Peyer's patch (tissue), 4 donors: ENCODE data around the gene SLC4A5. TPM values are rescaled to one million over a fixed set of nuclear protein-coding genes. Genes with fewer than 3 reads are reported as not detected.

Experiments used
- DNase-seq, 3 donors: peaks; one replicate each; pipeline ENCODE4 v3.0.0-alpha.2; 2017 to 2019
- H3K27ac ChIP-seq, 4 donors: fragments of 200-600 bp; sonication (generic); one replicate each; pipeline ENCODE4 v1.5.1; 2016 to 2019
- H3K27me3 ChIP-seq, 2 donors: fragments of 200-600 bp; sonication (generic); one replicate each; pipeline ENCODE4 v1.5.1; 2019
- H3K36me3 ChIP-seq, 3 donors: fragments of 200-600 bp; sonication (generic); one replicate each; pipeline ENCODE4 v1.5.1; 2016 to 2019
- H3K4me1 ChIP-seq, 4 donors: fragments of 200-600 bp; sonication (generic); one replicate each; pipeline ENCODE4 v1.5.1; 2016 to 2019
- H3K4me3 ChIP-seq, 4 donors: fragments of 200-600 bp; sonication (generic); 1 replicate in 3 of 4; 2 replicates in 1 of 4; pipeline ENCODE4 v1.5.1; 2016 to 2019; ENCODE audit warnings: mild to moderate bottlenecking in 1 of 4
- H3K9me3 ChIP-seq, 4 donors: fragments of 200-600 bp; sonication (generic); one replicate each; pipeline ENCODE4 v1.5.1; 2016 to 2019; ENCODE audit warnings: mild to moderate bottlenecking in 1 of 4
- CTCF ChIP-seq, 6 experiments: fragments of 450-650 bp in 4 of 6; fragments of 200-600 bp in 2 of 6; sonication (generic) in 1 of 6; IDR thresholded peaks; one replicate each; pipeline ENCODE4 v1.5.1; 2017 to 2019; ENCODE audit warnings: antibody characterized with exemption in 6 of 6, mild to moderate bottlenecking in 3 of 6, moderate library complexity in 1 of 6
- POLR2A ChIP-seq, 2 donors: fragments of 450-650 bp; IDR thresholded peaks; one replicate each; pipeline ENCODE4 v1.5.1; 2017; ENCODE audit warnings: antibody characterized with exemption in 2 of 2, mild to moderate bottlenecking in 2 of 2, moderate library complexity in 2 of 2
- total RNA-seq, 4 donors: library from RNA; depleted of rRNA; stranded (reverse); fragments of >200 nt; gene quantifications; one replicate each; pipeline ENCODE4 v1.1.0, GENCODE V29; 2016

Gene SLC4A5
- total RNA-seq, 4 donors from 2014 or later = 1.8 to 14.9 (median 4.9) TPM

- H3K9me3 ChIP-seq = no peaks in the 10 kb centered on the region
- no peak for TF ChIP-seq CTCF (IDR thresholded peaks at IDR 0.05)
- no peak for TF ChIP-seq POLR2A (IDR thresholded peaks at IDR 0.05)
- no peaks in the 10 kb centered on the region for H3K36me3 ChIP-seq
- no peak overlapping the region for H3K27ac ChIP-seq
- no peaks in the 10 kb centered on the region for H3K27me3 ChIP-seq
- no peak for DNase-seq
- no peaks in the 10 kb centered on the region for H3K4me1 ChIP-seq
- no peak overlapping the region for H3K4me3 ChIP-seq
These were observed 21.5 kb downstream of the SLC4A5 start for GRCh38 chr2:74321737-74322136.

GRCh38 chr2:74317701-74318100 is 25.5 kb downstream of the SLC4A5 start:
- TF ChIP-seq CTCF (IDR thresholded peaks at IDR 0.05) (no peak), POLR2A (IDR thresholded peaks at IDR 0.05) (no peak)
- H3K27ac ChIP-seq = no peak overlapping the region
- H3K4me3 ChIP-seq = no peak overlapping the region
- H3K36me3 ChIP-seq = no peaks in the 10 kb centered on the region
- H3K27me3 ChIP-seq = no peaks in the 10 kb centered on the region
- no peaks in the 10 kb centered on the region for H3K9me3 ChIP-seq
- no peak for DNase-seq
- no peaks in the 10 kb centered on the region for H3K4me1 ChIP-seq

- no peak for DNase-seq
- H3K36me3 ChIP-seq = no peaks in the 10 kb centered on the region
- H3K9me3 ChIP-seq = no peaks in the 10 kb centered on the region
- no peak overlapping the region for H3K27ac ChIP-seq
- H3K4me1 ChIP-seq = no peaks in the 10 kb centered on the region
- TF ChIP-seq POLR2A (IDR thresholded peaks at IDR 0.05) = no peak
- no peak for TF ChIP-seq CTCF (IDR thresholded peaks at IDR 0.05)
- H3K27me3 ChIP-seq = no peaks in the 10 kb centered on the region
- no peak overlapping the region for H3K4me3 ChIP-seq
These were observed 26.5 kb downstream of the SLC4A5 start for GRCh38 chr2:74316627-74317295.

GRCh38 chr2:74314107-74314506 is 29.1 kb downstream of the SLC4A5 start:
- H3K4me3 ChIP-seq = no peak overlapping the region
- H3K27me3 ChIP-seq = no peaks in the 10 kb centered on the region
- no peaks in the 10 kb centered on the region for H3K4me1 ChIP-seq
- DNase-seq = no peak
- TF ChIP-seq CTCF (IDR thresholded peaks at IDR 0.05) (no peak), POLR2A (IDR thresholded peaks at IDR 0.05) (no peak)
- H3K36me3 ChIP-seq = no peaks in the 10 kb centered on the region
- no peaks in the 10 kb centered on the region for H3K9me3 ChIP-seq
- no peak overlapping the region for H3K27ac ChIP-seq

- DNase-seq = no peak
- TF ChIP-seq POLR2A (IDR thresholded peaks at IDR 0.05) (no peak), CTCF (IDR thresholded peaks at IDR 0.05) (no peak)
- Histone ChIP-seq H3K27me3 (no peaks in the 10 kb centered on the region), H3K27ac (no peak overlapping the region), H3K36me3 (no peaks in the 10 kb centered on the region), H3K9me3 (no peaks in the 10 kb centered on the region), H3K4me1 (no peaks in the 10 kb centered on the region), H3K4me3 (no peak overlapping the region)
These were observed 29.7 kb downstream of the SLC4A5 start for GRCh38 chr2:74313497-74313896.

- no peak for TF ChIP-seq CTCF (IDR thresholded peaks at IDR 0.05)
- TF ChIP-seq POLR2A (IDR thresholded peaks at IDR 0.05) = no peak
- Histone ChIP-seq H3K27me3 (no peaks in the 10 kb centered on the region), H3K9me3 (no peaks in the 10 kb centered on the region), H3K4me3 (no peak overlapping the region), H3K4me1 (no peaks in the 10 kb centered on the region), H3K36me3 (no peaks in the 10 kb centered on the region), H3K27ac (no peak overlapping the region)
- no peak for DNase-seq
These were observed 30.3 kb downstream of the SLC4A5 start for GRCh38 chr2:74312913-74313312.
